ENCODE data around the gene ANKS1A. TPM values are rescaled to one million over a fixed set of nuclear protein-coding genes. Genes with fewer than 3 reads are reported as not detected.

Gene ANKS1A
- total RNA-seq, 1 experiment from 2014 or later: 24.0 TPM

GRCh38 chr6:34867484-34867883 lies 21.6 kb upstream of the ANKS1A start:
- Histone ChIP-seq H3K27me3 (replicated peaks; ENCODE audit: control insufficient read depth, insufficient read depth, low read length) (no peaks in the 10 kb centered on the region), H3K36me3 (ENCODE audit: control insufficient read depth, insufficient read depth, low read length) (peaks cover 8% of the 10 kb centered on the region), H3K4me3 (ENCODE audit: low read depth, low read length) (no peak overlapping the region), H3K9me3 (no peaks in the 10 kb centered on the region), H3K4me1 (no peaks in the 10 kb centered on the region)
- no peaks in the 10 kb centered on the region for H3K9me3 Mint-ChIP-seq (ENCODE audit: unreplicated experiment)
- no TSS peak for BruUV-seq (replicated peaks)
- peaks cover 92% of the 10 kb centered on the region for H3K36me3 Mint-ChIP-seq (ENCODE audit: insufficient read depth, unreplicated experiment)
- intact Hi-C loops (cut with micrococcal nuclease; ENCODE audit: unreplicated experiment): no loop called here
- peak in 1 of 2 experiments; percentile 21 for TF ChIP-seq CTCF (IDR thresholded peaks at IDR 0.05; ENCODE audit: insufficient read depth in 1 of 2, low read depth in 1 of 2, low read length in 1 of 2, severe bottlenecking in 1 of 2, unreplicated experiment in 1 of 2)
- DNase-seq: peak in 1 of 2 experiments; percentile 20
- no peaks in the 10 kb centered on the region for H3K4me1 Mint-ChIP-seq (ENCODE audit: low read depth, unreplicated experiment)
- H3K4me3 Mint-ChIP-seq (ENCODE audit: unreplicated experiment): no peak overlapping the region
- ChIA-PET CTCF (interaction anchor here (1.0 to 1.1 kb wide), 3 partner anchors 106 to 373 kb away, joined by 3 to 4 read pairs (median 3); no protein-coding TSS in a partner anchor), POLR2A (no interaction called here)
- H3K27me3 Mint-ChIP-seq (ENCODE audit: insufficient read depth, unreplicated experiment): no peaks in the 10 kb centered on the region
- no peak overlapping the region for H3K27ac Mint-ChIP-seq (ENCODE audit: unreplicated experiment)

DNA sequence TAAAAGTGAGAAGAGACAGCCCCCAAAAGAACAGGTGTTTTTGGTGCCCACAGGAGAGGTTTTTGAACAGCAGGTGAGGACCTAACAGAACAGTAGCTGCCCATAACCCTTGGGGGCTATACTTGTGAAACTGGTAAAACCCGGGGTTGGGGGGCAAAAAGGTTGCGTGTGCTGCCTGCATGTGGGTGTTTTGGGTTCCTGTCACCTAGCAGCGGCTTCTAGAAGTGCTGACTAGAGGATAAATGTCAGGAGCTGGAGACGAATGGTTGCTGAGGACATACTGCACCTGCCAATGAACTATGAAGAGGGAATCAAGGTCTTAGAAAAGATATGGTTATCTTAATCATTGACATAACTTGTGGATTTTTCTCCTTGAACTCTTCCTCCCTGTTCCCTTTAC lies 17.2 kb upstream of the ANKS1A start:
- TF ChIP-seq CTCF (IDR thresholded peaks at IDR 0.05; ENCODE audit: insufficient read depth in 1 of 2, low read depth in 1 of 2, low read length in 1 of 2, severe bottlenecking in 1 of 2, unreplicated experiment in 1 of 2): no peak
- Mint-ChIP-seq H3K27me3 (ENCODE audit: insufficient read depth, unreplicated experiment) (no peaks in the 10 kb centered on the region), H3K4me3 (ENCODE audit: unreplicated experiment) (no peak overlapping the region), H3K36me3 (ENCODE audit: insufficient read depth, unreplicated experiment) (peaks cover 78% of the 10 kb centered on the region), H3K27ac (ENCODE audit: unreplicated experiment) (no peak overlapping the region), H3K4me1 (ENCODE audit: low read depth, unreplicated experiment) (no peaks in the 10 kb centered on the region), H3K9me3 (ENCODE audit: unreplicated experiment) (no peaks in the 10 kb centered on the region)
- CTCF ChIA-PET: no interaction called here
- no TSS peak for BruUV-seq (replicated peaks)
- Histone ChIP-seq H3K4me1 (no peaks in the 10 kb centered on the region), H3K4me3 (ENCODE audit: low read depth, low read length) (no peak overlapping the region), H3K36me3 (ENCODE audit: control insufficient read depth, insufficient read depth, low read length) (peaks cover 8% of the 10 kb centered on the region), H3K27me3 (replicated peaks; ENCODE audit: control insufficient read depth, insufficient read depth, low read length) (no peaks in the 10 kb centered on the region), H3K9me3 (no peaks in the 10 kb centered on the region)
- POLR2A ChIA-PET: no interaction called here
- intact Hi-C loops (cut with micrococcal nuclease; ENCODE audit: unreplicated experiment): no loop called here
- DNase-seq: no peak

DNA sequence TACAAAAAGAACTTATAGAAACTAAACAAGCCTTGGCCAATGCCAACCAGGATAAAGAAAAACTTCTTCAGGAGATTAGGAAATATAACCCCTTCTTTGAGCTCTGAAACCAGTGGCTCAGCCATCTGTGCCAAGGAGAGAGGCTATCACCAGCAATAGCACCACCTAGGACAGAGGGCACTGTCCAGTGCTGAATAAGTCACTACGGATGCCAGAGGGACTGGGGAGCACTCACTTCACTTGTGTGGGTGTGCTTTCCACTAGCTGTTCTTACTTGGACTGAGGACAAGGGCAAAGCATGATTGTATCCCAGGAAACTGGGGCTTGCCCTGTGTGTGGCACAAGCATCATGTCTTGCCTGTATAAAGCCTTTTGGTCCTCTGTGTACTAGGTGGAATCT lies 16.7 kb upstream of the ANKS1A start:
- Histone ChIP-seq H3K9me3 (no peaks in the 10 kb centered on the region), H3K4me1 (no peaks in the 10 kb centered on the region), H3K4me3 (ENCODE audit: low read depth, low read length) (no peak overlapping the region), H3K27me3 (replicated peaks; ENCODE audit: control insufficient read depth, insufficient read depth, low read length) (no peaks in the 10 kb centered on the region), H3K36me3 (ENCODE audit: control insufficient read depth, insufficient read depth, low read length) (peaks cover 6% of the 10 kb centered on the region; the same call in 1 of the 2 replicates)
- Mint-ChIP-seq H3K36me3 (ENCODE audit: insufficient read depth, unreplicated experiment) (peaks cover 78% of the 10 kb centered on the region), H3K4me3 (ENCODE audit: unreplicated experiment) (no peak overlapping the region), H3K27ac (ENCODE audit: unreplicated experiment) (no peak overlapping the region), H3K4me1 (ENCODE audit: low read depth, unreplicated experiment) (no peaks in the 10 kb centered on the region), H3K27me3 (ENCODE audit: insufficient read depth, unreplicated experiment) (no peaks in the 10 kb centered on the region), H3K9me3 (ENCODE audit: unreplicated experiment) (no peaks in the 10 kb centered on the region)
- intact Hi-C loops (cut with micrococcal nuclease; ENCODE audit: unreplicated experiment): no loop called here
- ChIA-PET CTCF (no interaction called here), POLR2A (no interaction called here)
- no peak for DNase-seq
- no TSS peak for BruUV-seq (replicated peaks)
- no peak for TF ChIP-seq CTCF (IDR thresholded peaks at IDR 0.05; ENCODE audit: insufficient read depth in 1 of 2, low read depth in 1 of 2, low read length in 1 of 2, severe bottlenecking in 1 of 2, unreplicated experiment in 1 of 2)
